Loucy (cell line): ENCODE measurements around the gene NAALADL2.

Experiments used
- EZH2phosphoT487 ChIP-seq: fragments of 200-600 bp; IDR thresholded peaks from 2 replicates; pipeline ENCODE4 v1.6.1; 2018; ENCODE audit warnings: antibody characterized with exemption, mild to moderate bottlenecking, moderate library complexity, borderline replicate concordance
- TF ChIP-seq, protein P1 (sequence below): fragments of 200-600 bp; sonication (generic); conservative IDR thresholded peaks from 2 replicates; pipeline ENCODE4 v1.5.1; 2014; ENCODE audit warnings: mild to moderate bottlenecking, antibody characterized with exemption, low read length

- TF ChIP-seq, protein P1, sequence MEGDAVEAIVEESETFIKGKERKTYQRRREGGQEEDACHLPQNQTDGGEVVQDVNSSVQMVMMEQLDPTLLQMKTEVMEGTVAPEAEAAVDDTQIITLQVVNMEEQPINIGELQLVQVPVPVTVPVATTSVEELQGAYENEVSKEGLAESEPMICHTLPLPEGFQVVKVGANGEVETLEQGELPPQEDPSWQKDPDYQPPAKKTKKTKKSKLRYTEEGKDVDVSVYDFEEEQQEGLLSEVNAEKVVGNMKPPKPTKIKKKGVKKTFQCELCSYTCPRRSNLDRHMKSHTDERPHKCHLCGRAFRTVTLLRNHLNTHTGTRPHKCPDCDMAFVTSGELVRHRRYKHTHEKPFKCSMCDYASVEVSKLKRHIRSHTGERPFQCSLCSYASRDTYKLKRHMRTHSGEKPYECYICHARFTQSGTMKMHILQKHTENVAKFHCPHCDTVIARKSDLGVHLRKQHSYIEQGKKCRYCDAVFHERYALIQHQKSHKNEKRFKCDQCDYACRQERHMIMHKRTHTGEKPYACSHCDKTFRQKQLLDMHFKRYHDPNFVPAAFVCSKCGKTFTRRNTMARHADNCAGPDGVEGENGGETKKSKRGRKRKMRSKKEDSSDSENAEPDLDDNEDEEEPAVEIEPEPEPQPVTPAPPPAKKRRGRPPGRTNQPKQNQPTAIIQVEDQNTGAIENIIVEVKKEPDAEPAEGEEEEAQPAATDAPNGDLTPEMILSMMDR = no peak
- TF ChIP-seq EZH2phosphoT487 = no peak
Observed at GRCh38 chr3:175493301-175493700, 634.2 kb downstream of the NAALADL2 start.
